Endothelial cell of umbilical vein (primary cell): Measurements from ENCODE around the gene CCR2.

ENCODE experiments used
- EZH2 ChIP-seq: IDR thresholded peaks from 2 replicates; pipeline ENCODE4 v1.6.1; 2012; ENCODE audit warnings: borderline replicate concordance, low read depth, mild to moderate bottlenecking, moderate library complexity, low read length, inconsistent platforms; ENCODE audit not compliant: severe bottlenecking
- JUN ChIP-seq: IDR thresholded peaks from 2 replicates; pipeline ENCODE4 v1.6.1; 2011; ENCODE audit warnings: borderline replicate concordance, low read depth; ENCODE audit not compliant: insufficient read length, insufficient read depth
- MAX ChIP-seq: IDR thresholded peaks from 2 replicates; pipeline ENCODE4 v1.6.1; 2011; ENCODE audit not compliant: insufficient read depth, insufficient read length
- MYC ChIP-seq: IDR thresholded peaks from one replicate; pipeline ENCODE4 v1.6.1; 2011; ENCODE audit warnings: mild to moderate bottlenecking, low read depth, low read length
- POLR2A ChIP-seq: IDR thresholded peaks from 2 replicates; pipeline ENCODE4 v1.6.1; 2012; ENCODE audit warnings: low read depth, mild to moderate bottlenecking, control low read depth, low read length
- POLR2AphosphoS5 ChIP-seq: IDR thresholded peaks from 2 replicates; pipeline ENCODE4 v1.6.1; 2012; ENCODE audit warnings: low read depth, mild to moderate bottlenecking, control low read depth, low read length, moderate library complexity; ENCODE audit not compliant: insufficient read depth
- TF ChIP-seq, protein P1 (sequence below), 2 donors: IDR thresholded peaks; 1 replicate in 1 of 2; 2 replicates in 1 of 2; pipeline ENCODE4 v1.5.1; 2011; ENCODE audit warnings: low read length in 2 of 2, mild to moderate bottlenecking in 2 of 2, moderate library complexity in 2 of 2, control low read depth in 1 of 2, inconsistent platforms in 1 of 2, low read depth in 1 of 2; ENCODE audit not compliant: insufficient read depth in 1 of 2; ENCODE audit errors: extremely low read depth in 1 of 2

DNA sequence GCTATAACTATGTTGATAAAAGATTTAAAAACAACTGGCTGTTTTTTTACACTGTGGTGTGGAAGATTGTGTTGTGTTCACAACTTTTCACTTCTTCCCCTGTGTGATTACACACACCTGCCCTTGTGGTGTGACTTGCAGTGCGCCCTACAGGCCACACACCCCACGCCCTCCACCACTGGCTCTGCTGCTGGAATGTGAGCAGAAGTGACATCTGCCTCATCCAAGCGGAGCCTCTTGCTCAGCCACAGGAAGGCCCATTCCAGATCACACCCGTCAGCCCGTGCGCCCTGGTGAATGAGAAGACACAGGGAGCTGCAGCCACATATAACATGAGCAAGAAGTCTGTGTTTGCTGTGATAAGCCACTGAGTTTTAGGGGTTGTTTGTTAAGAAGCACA, 7.0 kb downstream of the CCR2 start:
- TF ChIP-seq, protein P1, sequence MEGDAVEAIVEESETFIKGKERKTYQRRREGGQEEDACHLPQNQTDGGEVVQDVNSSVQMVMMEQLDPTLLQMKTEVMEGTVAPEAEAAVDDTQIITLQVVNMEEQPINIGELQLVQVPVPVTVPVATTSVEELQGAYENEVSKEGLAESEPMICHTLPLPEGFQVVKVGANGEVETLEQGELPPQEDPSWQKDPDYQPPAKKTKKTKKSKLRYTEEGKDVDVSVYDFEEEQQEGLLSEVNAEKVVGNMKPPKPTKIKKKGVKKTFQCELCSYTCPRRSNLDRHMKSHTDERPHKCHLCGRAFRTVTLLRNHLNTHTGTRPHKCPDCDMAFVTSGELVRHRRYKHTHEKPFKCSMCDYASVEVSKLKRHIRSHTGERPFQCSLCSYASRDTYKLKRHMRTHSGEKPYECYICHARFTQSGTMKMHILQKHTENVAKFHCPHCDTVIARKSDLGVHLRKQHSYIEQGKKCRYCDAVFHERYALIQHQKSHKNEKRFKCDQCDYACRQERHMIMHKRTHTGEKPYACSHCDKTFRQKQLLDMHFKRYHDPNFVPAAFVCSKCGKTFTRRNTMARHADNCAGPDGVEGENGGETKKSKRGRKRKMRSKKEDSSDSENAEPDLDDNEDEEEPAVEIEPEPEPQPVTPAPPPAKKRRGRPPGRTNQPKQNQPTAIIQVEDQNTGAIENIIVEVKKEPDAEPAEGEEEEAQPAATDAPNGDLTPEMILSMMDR (IDR thresholded peaks at IDR 0.05; ENCODE audit: extremely low read depth in 1 of 2, insufficient read depth in 1 of 2, low read depth in 1 of 2, low read length in 2 of 2), result no peak
- TF ChIP-seq POLR2A (no peak), EZH2 (no peak), MYC (no peak), POLR2AphosphoS5 (no peak), MAX (no peak), JUN (no peak)
